ENCODE data around the gene PTPRG. TPM values are rescaled to one million over a fixed set of nuclear protein-coding genes. Genes with fewer than 3 reads are reported as not detected.

PTPRG gene
- total RNA-seq, 1 experiment from 2014 or later, result 0.74 TPM

DNA sequence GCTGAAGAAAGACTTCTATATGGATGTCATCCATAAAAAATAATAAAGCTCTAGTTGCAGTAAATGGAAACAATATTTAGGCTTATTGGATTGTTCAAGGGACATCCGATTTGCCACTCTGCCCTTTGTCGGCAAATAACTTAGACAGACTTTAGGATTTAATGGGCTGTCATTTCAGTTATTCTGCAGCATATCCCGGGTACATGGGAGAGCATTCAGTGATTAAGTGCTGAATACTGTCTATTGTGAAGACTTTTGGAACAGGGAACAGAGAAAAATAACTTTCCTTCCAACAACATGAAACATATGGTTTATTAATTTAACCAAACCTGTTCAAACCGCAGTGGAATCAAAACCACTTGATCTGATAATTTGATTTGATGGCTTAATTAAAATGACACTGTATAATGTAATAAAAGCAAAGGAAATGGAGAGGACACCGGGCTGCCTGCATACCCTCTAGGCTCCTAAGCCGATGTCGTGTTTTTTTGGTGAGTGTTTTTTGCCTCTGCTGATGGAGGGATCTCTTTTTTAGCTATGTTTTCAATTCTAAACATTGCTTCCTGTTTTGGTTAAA is 612.7 kb downstream of the PTPRG start:
- POLR2A ChIA-PET, result no interaction called here
- in situ Hi-C loops (cut with HindIII; ENCODE audit: low pct_unique_long_range_greater_than_20kb, low sequenced_read_pairs) (no loop called here), intact Hi-C loops (cut with micrococcal nuclease; ENCODE audit: unreplicated experiment) (no loop called here)
- no peak for DNase-seq (ENCODE audit: low read depth, low spot score)
- Histone ChIP-seq H3K4me3 (ENCODE audit: low read depth in 2 of 2, low read length in 2 of 2) (no peak overlapping the region), H3K9me3 (ENCODE audit: control insufficient read depth, insufficient read depth, low read depth, low read length) (no peaks in the 10 kb centered on the region; the same call in 1 of the 2 replicates), H3K4me1 (ENCODE audit: control insufficient read depth, insufficient read depth, low read length) (no peaks in the 10 kb centered on the region), H3K36me3 (ENCODE audit: control insufficient read depth, insufficient read depth, low read length) (no peaks in the 10 kb centered on the region), H3K27me3 (ENCODE audit: control insufficient read depth, insufficient read depth, low read length) (no peaks in the 10 kb centered on the region), H3K27ac (ENCODE audit: low read length) (no peak overlapping the region)
- no peak for ATAC-seq
- no TSS peak for BruUV-seq (replicated peaks)
- TF ChIP-seq SIN3A (IDR thresholded peaks at IDR 0.05; ENCODE audit: borderline replicate concordance, insufficient read depth, low read depth, low read length), result no peak
- TF ChIP-seq, protein P1, sequence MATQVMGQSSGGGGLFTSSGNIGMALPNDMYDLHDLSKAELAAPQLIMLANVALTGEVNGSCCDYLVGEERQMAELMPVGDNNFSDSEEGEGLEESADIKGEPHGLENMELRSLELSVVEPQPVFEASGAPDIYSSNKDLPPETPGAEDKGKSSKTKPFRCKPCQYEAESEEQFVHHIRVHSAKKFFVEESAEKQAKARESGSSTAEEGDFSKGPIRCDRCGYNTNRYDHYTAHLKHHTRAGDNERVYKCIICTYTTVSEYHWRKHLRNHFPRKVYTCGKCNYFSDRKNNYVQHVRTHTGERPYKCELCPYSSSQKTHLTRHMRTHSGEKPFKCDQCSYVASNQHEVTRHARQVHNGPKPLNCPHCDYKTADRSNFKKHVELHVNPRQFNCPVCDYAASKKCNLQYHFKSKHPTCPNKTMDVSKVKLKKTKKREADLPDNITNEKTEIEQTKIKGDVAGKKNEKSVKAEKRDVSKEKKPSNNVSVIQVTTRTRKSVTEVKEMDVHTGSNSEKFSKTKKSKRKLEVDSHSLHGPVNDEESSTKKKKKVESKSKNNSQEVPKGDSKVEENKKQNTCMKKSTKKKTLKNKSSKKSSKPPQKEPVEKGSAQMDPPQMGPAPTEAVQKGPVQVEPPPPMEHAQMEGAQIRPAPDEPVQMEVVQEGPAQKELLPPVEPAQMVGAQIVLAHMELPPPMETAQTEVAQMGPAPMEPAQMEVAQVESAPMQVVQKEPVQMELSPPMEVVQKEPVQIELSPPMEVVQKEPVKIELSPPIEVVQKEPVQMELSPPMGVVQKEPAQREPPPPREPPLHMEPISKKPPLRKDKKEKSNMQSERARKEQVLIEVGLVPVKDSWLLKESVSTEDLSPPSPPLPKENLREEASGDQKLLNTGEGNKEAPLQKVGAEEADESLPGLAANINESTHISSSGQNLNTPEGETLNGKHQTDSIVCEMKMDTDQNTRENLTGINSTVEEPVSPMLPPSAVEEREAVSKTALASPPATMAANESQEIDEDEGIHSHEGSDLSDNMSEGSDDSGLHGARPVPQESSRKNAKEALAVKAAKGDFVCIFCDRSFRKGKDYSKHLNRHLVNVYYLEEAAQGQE (IDR thresholded peaks at IDR 0.05; ENCODE audit: insufficient read depth in 1 of 2, low read depth in 2 of 2, low read length in 1 of 2), result no peak
- TF ChIP-seq TCF7L2 (IDR thresholded peaks at IDR 0.05; ENCODE audit: low read depth, low read length), result no peak
- TF ChIP-seq, protein P2, sequence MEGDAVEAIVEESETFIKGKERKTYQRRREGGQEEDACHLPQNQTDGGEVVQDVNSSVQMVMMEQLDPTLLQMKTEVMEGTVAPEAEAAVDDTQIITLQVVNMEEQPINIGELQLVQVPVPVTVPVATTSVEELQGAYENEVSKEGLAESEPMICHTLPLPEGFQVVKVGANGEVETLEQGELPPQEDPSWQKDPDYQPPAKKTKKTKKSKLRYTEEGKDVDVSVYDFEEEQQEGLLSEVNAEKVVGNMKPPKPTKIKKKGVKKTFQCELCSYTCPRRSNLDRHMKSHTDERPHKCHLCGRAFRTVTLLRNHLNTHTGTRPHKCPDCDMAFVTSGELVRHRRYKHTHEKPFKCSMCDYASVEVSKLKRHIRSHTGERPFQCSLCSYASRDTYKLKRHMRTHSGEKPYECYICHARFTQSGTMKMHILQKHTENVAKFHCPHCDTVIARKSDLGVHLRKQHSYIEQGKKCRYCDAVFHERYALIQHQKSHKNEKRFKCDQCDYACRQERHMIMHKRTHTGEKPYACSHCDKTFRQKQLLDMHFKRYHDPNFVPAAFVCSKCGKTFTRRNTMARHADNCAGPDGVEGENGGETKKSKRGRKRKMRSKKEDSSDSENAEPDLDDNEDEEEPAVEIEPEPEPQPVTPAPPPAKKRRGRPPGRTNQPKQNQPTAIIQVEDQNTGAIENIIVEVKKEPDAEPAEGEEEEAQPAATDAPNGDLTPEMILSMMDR (IDR thresholded peaks at IDR 0.05), result no peak
- TF ChIP-seq POLR2AphosphoS5 (IDR thresholded peaks at IDR 0.05; ENCODE audit: low read depth, low read length), result no peak
- CTCF ChIA-PET, result no interaction called here

DNA sequence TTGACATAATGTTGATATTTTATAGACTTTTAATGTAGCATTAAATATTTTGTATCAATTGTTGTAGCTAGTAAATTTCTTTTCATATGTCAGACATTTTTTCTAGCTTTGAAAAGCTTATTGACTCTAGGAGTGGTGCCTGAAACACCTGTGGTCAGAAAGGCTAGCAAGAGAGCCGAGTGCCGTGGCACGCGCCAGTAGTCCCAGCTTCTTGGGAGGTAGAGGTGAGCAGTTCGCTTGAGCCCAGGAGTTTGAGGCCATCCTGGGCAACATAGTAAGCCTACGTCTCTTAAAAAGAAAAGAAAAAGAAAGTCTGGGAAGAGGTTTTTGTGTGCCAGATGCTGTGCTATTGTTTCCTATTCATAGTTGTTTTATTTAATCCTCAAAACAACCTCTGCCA is 613.8 kb downstream of the PTPRG start:
- in situ Hi-C loops (cut with HindIII; ENCODE audit: low pct_unique_long_range_greater_than_20kb, low sequenced_read_pairs) (no loop called here), intact Hi-C loops (cut with micrococcal nuclease; ENCODE audit: unreplicated experiment) (no loop called here)
- no peaks in the 10 kb centered on the region for H3K4me1 ChIP-seq (ENCODE audit: control insufficient read depth, insufficient read depth, low read length)
- ChIA-PET POLR2A (no interaction called here), CTCF (no interaction called here)
- TF ChIP-seq, protein P2 (IDR thresholded peaks at IDR 0.05), result no peak
- no peak for TF ChIP-seq POLR2AphosphoS5 (IDR thresholded peaks at IDR 0.05; ENCODE audit: low read depth, low read length)
- no peak for TF ChIP-seq SIN3A (IDR thresholded peaks at IDR 0.05; ENCODE audit: borderline replicate concordance, insufficient read depth, low read depth, low read length)
- TF ChIP-seq, protein P1 (IDR thresholded peaks at IDR 0.05; ENCODE audit: insufficient read depth in 1 of 2, low read depth in 2 of 2, low read length in 1 of 2), result no peak
- no peak for TF ChIP-seq TCF7L2 (IDR thresholded peaks at IDR 0.05; ENCODE audit: low read depth, low read length)
- no peaks in the 10 kb centered on the region for H3K36me3 ChIP-seq (ENCODE audit: control insufficient read depth, insufficient read depth, low read length)
- no peaks in the 10 kb centered on the region for H3K27me3 ChIP-seq (ENCODE audit: control insufficient read depth, insufficient read depth, low read length)
- DNase-seq (ENCODE audit: low read depth, low spot score) (no peak), ATAC-seq (no peak)
- no TSS peak for BruUV-seq (replicated peaks)
- H3K4me3 ChIP-seq (ENCODE audit: low read depth in 2 of 2, low read length in 2 of 2), result no peak overlapping the region
- no peak overlapping the region for H3K27ac ChIP-seq (ENCODE audit: low read length)
- H3K9me3 ChIP-seq (ENCODE audit: control insufficient read depth, insufficient read depth, low read depth, low read length), result no peaks in the 10 kb centered on the region; the same call in 1 of the 2 replicates

Data from Panc1 (cell line).